HepG2 (cell line): Measurements from ENCODE around the gene C9orf50. TPM values are rescaled to one million over a fixed set of nuclear protein-coding genes. Genes with fewer than 3 reads are reported as not detected.

Source experiments
- MYC ChIP-seq: sonication (generic); formaldehyde crosslinking; IDR thresholded peaks from 2 replicates; pipeline ENCODE4 v1.9.0; 2021; ENCODE audit warnings: missing genetic modification reagents, borderline replicate concordance
- PCBP2 ChIP-seq: fragments of 200-400 bp; formaldehyde crosslinking; optimal IDR thresholded peaks from 2 replicates; pipeline ENCODE3; 2018; ENCODE audit warnings: low read length, low read depth; ENCODE audit not compliant: poor library complexity, severe bottlenecking
- POGZ ChIP-seq: sonication (generic); formaldehyde crosslinking; IDR thresholded peaks from 2 replicates; pipeline ENCODE4 v1.4.0; 2020; ENCODE audit warnings: mild to moderate bottlenecking, missing genetic modification reagents
- POLR2G ChIP-seq: fragments of 200-400 bp; formaldehyde crosslinking; IDR thresholded peaks from 2 replicates; pipeline ENCODE4 v1.6.1; 2018; ENCODE audit warnings: mild to moderate bottlenecking, low read depth, low read length, moderate library complexity
- SAP130 ChIP-seq: IDR thresholded peaks from 2 replicates; pipeline ENCODE4 v1.6.1; 2016; ENCODE audit warnings: low read depth
- STAT6 ChIP-seq: sonication (generic); formaldehyde crosslinking; IDR thresholded peaks from 2 replicates; pipeline ENCODE4 v1.4.0; 2020; ENCODE audit warnings: missing genetic modification reagents, mild to moderate bottlenecking, borderline replicate concordance
- XBP1 ChIP-seq: sonication (generic); formaldehyde crosslinking; IDR thresholded peaks from 2 replicates; pipeline ENCODE4 v1.5.0; 2020; ENCODE audit warnings: missing genetic modification reagents
- ZNF121 ChIP-seq: sonication (generic); formaldehyde crosslinking; IDR thresholded peaks from 2 replicates; pipeline ENCODE4 v1.5.0; 2020; ENCODE audit warnings: mild to moderate bottlenecking, missing genetic modification reagents
- ZNF878 ChIP-seq: sonication (generic); formaldehyde crosslinking; IDR thresholded peaks from 2 replicates; pipeline ENCODE4 v1.8.1; 2023; ENCODE audit warnings: mild to moderate bottlenecking, missing genetic modification reagents, moderate library complexity
- polyA plus RNA-seq, 8 experiments: library from polyadenylated mRNA; depleted of rRNA in 3 of 8; stranded (reverse) in 7 of 8; unstranded in 1 of 8; fragments of >200 nt; fragmentation: Illumina TruSeq in 4 of 8; extraction: Trizol in 4 of 8; gene quantifications; 2 replicates each; pipeline versions ENCODE4 v1.2.1 to v1.2.3, GENCODE V29; 2011 to 2016; ENCODE audit warnings: low read depth in 4 of 8, missing spikeins in 1 of 8, mixed read lengths in 1 of 8; ENCODE audit not compliant: insufficient read depth in 1 of 8
- total RNA-seq, 5 experiments: library from RNA; depleted of rRNA; stranded (reverse); fragments of >200 nt; fragmentation: Illumina TruSeq; extraction: Trizol; gene quantifications; 2 replicates each; pipeline ENCODE4 v1.2.3, GENCODE V29; 2016; ENCODE audit warnings: low read depth in 1 of 5
- TF ChIP-seq, protein P1 (sequence below): sonication (generic); formaldehyde crosslinking; conservative IDR thresholded peaks from 2 replicates; pipeline ENCODE4 v1.4.0; 2020; ENCODE audit warnings: mild to moderate bottlenecking, missing genetic modification reagents, moderate library complexity
- TF ChIP-seq, protein P2 (sequence below): sonication (generic); formaldehyde crosslinking; IDR thresholded peaks from 2 replicates; pipeline ENCODE4 v1.5.0; 2020; ENCODE audit warnings: mild to moderate bottlenecking, missing genetic modification reagents, borderline replicate concordance
- TF ChIP-seq, protein P3 (sequence below): sonication (generic); formaldehyde crosslinking; conservative IDR thresholded peaks from 2 replicates; pipeline ENCODE4 v1.8.0; 2022; ENCODE audit warnings: mild to moderate bottlenecking, moderate library complexity, missing genetic modification reagents
- TF ChIP-seq, protein P4 (sequence below): sonication (generic); formaldehyde crosslinking; IDR thresholded peaks from 2 replicates; pipeline ENCODE4 v1.4.0; 2020; ENCODE audit warnings: mild to moderate bottlenecking, missing genetic modification reagents

C9orf50 gene
- total and polyA plus RNA-seq, 2 of the 13 experiments (the other 11 are each of a cell fraction or from before 2014, with no cell fraction given), result not detected

GRCh38 chr9:129641750-129642585, 21.1 kb upstream of the C9orf50 start, which contains the start of gene ASB6 (continued):
- TF ChIP-seq, protein P1, sequence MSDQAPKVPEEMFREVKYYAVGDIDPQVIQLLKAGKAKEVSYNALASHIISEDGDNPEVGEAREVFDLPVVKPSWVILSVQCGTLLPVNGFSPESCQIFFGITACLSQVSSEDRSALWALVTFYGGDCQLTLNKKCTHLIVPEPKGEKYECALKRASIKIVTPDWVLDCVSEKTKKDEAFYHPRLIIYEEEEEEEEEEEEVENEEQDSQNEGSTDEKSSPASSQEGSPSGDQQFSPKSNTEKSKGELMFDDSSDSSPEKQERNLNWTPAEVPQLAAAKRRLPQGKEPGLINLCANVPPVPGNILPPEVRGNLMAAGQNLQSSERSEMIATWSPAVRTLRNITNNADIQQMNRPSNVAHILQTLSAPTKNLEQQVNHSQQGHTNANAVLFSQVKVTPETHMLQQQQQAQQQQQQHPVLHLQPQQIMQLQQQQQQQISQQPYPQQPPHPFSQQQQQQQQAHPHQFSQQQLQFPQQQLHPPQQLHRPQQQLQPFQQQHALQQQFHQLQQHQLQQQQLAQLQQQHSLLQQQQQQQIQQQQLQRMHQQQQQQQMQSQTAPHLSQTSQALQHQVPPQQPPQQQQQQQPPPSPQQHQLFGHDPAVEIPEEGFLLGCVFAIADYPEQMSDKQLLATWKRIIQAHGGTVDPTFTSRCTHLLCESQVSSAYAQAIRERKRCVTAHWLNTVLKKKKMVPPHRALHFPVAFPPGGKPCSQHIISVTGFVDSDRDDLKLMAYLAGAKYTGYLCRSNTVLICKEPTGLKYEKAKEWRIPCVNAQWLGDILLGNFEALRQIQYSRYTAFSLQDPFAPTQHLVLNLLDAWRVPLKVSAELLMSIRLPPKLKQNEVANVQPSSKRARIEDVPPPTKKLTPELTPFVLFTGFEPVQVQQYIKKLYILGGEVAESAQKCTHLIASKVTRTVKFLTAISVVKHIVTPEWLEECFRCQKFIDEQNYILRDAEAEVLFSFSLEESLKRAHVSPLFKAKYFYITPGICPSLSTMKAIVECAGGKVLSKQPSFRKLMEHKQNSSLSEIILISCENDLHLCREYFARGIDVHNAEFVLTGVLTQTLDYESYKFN (CRISPR knock-in tag), result peak; percentile 57
- TF ChIP-seq POGZ (CRISPR knock-in tag) (peak; percentile 96), ZNF878 (CRISPR knock-in tag) (no peak), MYC (CRISPR knock-in tag) (peak; percentile 82; the same call in 1 of the 2 replicates), ZNF121 (no peak; the same call in none of the 2 replicates), STAT6 (CRISPR knock-in tag) (peak; percentile 89; the same call in 1 of the 2 replicates), XBP1 (CRISPR knock-in tag) (no peak), SAP130 (CRISPR knock-in tag) (peak; percentile 98), POLR2G (peak; percentile 84), PCBP2 (no peak)
- TF ChIP-seq, protein P2, sequence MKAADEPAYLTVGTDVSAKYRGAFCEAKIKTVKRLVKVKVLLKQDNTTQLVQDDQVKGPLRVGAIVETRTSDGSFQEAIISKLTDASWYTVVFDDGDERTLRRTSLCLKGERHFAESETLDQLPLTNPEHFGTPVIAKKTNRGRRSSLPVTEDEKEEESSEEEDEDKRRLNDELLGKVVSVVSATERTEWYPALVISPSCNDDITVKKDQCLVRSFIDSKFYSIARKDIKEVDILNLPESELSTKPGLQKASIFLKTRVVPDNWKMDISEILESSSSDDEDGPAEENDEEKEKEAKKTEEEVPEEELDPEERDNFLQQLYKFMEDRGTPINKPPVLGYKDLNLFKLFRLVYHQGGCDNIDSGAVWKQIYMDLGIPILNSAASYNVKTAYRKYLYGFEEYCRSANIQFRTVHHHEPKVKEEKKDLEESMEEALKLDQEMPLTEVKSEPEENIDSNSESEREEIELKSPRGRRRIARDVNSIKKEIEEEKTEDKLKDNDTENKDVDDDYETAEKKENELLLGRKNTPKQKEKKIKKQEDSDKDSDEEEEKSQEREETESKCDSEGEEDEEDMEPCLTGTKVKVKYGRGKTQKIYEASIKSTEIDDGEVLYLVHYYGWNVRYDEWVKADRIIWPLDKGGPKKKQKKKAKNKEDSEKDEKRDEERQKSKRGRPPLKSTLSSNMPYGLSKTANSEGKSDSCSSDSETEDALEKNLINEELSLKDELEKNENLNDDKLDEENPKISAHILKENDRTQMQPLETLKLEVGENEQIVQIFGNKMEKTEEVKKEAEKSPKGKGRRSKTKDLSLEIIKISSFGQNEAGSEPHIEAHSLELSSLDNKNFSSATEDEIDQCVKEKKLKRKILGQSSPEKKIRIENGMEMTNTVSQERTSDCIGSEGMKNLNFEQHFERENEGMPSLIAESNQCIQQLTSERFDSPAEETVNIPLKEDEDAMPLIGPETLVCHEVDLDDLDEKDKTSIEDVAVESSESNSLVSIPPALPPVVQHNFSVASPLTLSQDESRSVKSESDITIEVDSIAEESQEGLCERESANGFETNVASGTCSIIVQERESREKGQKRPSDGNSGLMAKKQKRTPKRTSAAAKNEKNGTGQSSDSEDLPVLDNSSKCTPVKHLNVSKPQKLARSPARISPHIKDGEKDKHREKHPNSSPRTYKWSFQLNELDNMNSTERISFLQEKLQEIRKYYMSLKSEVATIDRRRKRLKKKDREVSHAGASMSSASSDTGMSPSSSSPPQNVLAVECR, result peak; percentile 94
- TF ChIP-seq, protein P3, sequence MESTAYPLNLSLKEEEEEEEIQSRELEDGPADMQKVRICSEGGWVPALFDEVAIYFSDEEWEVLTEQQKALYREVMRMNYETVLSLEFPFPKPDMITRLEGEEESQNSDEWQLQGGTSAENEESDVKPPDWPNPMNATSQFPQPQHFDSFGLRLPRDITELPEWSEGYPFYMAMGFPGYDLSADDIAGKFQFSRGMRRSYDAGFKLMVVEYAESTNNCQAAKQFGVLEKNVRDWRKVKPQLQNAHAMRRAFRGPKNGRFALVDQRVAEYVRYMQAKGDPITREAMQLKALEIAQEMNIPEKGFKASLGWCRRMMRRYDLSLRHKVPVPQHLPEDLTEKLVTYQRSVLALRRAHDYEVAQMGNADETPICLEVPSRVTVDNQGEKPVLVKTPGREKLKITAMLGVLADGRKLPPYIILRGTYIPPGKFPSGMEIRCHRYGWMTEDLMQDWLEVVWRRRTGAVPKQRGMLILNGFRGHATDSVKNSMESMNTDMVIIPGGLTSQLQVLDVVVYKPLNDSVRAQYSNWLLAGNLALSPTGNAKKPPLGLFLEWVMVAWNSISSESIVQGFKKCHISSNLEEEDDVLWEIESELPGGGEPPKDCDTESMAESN (CRISPR knock-in tag), result peak; percentile 96
- TF ChIP-seq, protein P4, sequence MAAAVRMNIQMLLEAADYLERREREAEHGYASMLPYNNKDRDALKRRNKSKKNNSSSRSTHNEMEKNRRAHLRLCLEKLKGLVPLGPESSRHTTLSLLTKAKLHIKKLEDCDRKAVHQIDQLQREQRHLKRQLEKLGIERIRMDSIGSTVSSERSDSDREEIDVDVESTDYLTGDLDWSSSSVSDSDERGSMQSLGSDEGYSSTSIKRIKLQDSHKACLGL, result peak; percentile 59; the same call in 1 of the 2 replicates
